Measurements from ENCODE around the gene VAMP5.
"Not testable (repeated sequence)": the region's sequence is repeated elsewhere in the genome, so short reads cannot be mapped to it uniquely, and the experiment has no call there.

Gene VAMP5

GRCh38 chr2:85557130-85557529 is 27.1 kb upstream of the VAMP5 start:
- ChIA-PET CTCF (interaction anchor here (8.3 to 30.0 kb wide), 2 partner anchors 124 to 167 kb away, joined by 124 to 922 read pairs; partner anchors contain the start of gene SH2D6), POLR2A (interaction anchor here (1.9 kb wide), 1 partner anchor 18 kb away, joined by 9 read pairs; the partner anchor contains the start of gene MAT2A)
- no peak for TF ChIP-seq CTCF (IDR thresholded peaks at IDR 0.05; ENCODE audit: insufficient read depth, low read length, missing control alignments)
- no peak overlapping the region for H3K4me3 ChIP-seq (ENCODE audit: low read depth, low read length)
- DNase-seq (ENCODE audit: low read depth, low spot score) = no peak

GRCh38 chr2:85558160-85558559 is 26.1 kb upstream of the VAMP5 start:
- H3K4me3 ChIP-seq (ENCODE audit: low read depth, low read length) = no peak overlapping the region
- DNase-seq (ENCODE audit: low read depth, low spot score) = no peak
- ChIA-PET CTCF (interaction anchor here (1.1 to 30.0 kb wide), 3 partner anchors 8 to 125 kb away, joined by 3 to 922 read pairs (median 47); partner anchors contain the start of gene SH2D6), POLR2A (no interaction called here)
- TF ChIP-seq CTCF (IDR thresholded peaks at IDR 0.05; ENCODE audit: insufficient read depth, low read length, missing control alignments) = no peak

GRCh38 chr2:85560403-85560726 is 23.9 kb upstream of the VAMP5 start:
- H3K4me3 ChIP-seq (ENCODE audit: low read depth, low read length) = peak overlapping the region; percentile 92
- ChIA-PET CTCF (interaction anchor here (1.3 to 30.0 kb wide), 4 partner anchors 10 to 127 kb away, joined by 3 to 922 read pairs (median 25); partner anchors contain the start of gene SH2D6), POLR2A (interaction anchor here (2.8 to 3.0 kb wide), 2 partner anchors 10 to 21 kb away, joined by 17 to 18 read pairs; partner anchors contain the start of gene MAT2A)
- not testable (repeated sequence) for DNase-seq (ENCODE audit: low read depth, low spot score)

GRCh38 chr2:85560812-85561279 is 23.4 kb upstream of the VAMP5 start:
- TF ChIP-seq CTCF (IDR thresholded peaks at IDR 0.05; ENCODE audit: insufficient read depth, low read length, missing control alignments) = no peak
- peak overlapping the region; percentile 92 for H3K4me3 ChIP-seq (ENCODE audit: low read depth, low read length)
- CTCF ChIA-PET = interaction anchor here (1.3 to 30.0 kb wide), 3 partner anchors 11 to 128 kb away, joined by 3 to 922 read pairs (median 47); partner anchors contain the start of gene SH2D6
- DNase-seq (ENCODE audit: low read depth, low spot score) = no peak
- POLR2A ChIA-PET = interaction anchor here (0.9 to 3.0 kb wide), 6 partner anchors 11 to 30 kb away, joined by 3 to 18 read pairs (median 4); partner anchors contain the start of gene MAT2A

GRCh38 chr2:85561280-85562212 is 22.7 kb upstream of the VAMP5 start, which contains the start of gene GGCX:
Gene GGCX (minus strand): TSS chr2:85561493. CDS start chr2:85561428, 65 bp downstream.
- POLR2A ChIA-PET = interaction anchor here (0.7 to 3.0 kb wide), 7 partner anchors 11 to 655 kb away, joined by 3 to 18 read pairs (median 3); partner anchors contain the start of gene MAT2A
- peak within 1 kb of the TSS; percentile 92 for H3K4me3 ChIP-seq (ENCODE audit: low read depth, low read length)
- DNase-seq (ENCODE audit: low read depth, low spot score) = no peak
- TF ChIP-seq CTCF (IDR thresholded peaks at IDR 0.05; ENCODE audit: insufficient read depth, low read length, missing control alignments) = no peak
- CTCF ChIA-PET = interaction anchor here (0.7 to 30.0 kb wide), 7 partner anchors 8 to 129 kb away, joined by 3 to 922 read pairs (median 3); partner anchors contain the start of gene SH2D6

- no peak overlapping the region for H3K4me3 ChIP-seq (ENCODE audit: low read depth, low read length)
- ChIA-PET POLR2A (interaction anchor here (0.6 kb wide), 1 partner anchor 497 kb away, joined by 3 read pairs; no protein-coding TSS in a partner anchor), CTCF (interaction anchor here (0.6 to 1.1 kb wide), 2 partner anchors 12 to 51 kb away, joined by 3 to 4 read pairs; no protein-coding TSS in a partner anchor)
- TF ChIP-seq CTCF (IDR thresholded peaks at IDR 0.05; ENCODE audit: insufficient read depth, low read length, missing control alignments) = no peak
- DNase-seq (ENCODE audit: low read depth, low spot score) = no peak
Measured at GRCh38 chr2:85564144-85564563, 20.1 kb upstream of the VAMP5 start.
